Naive B cell (primary cell): ENCODE measurements around the gene TECPR2. TPM values are rescaled to one million over a fixed set of nuclear protein-coding genes. Genes with fewer than 3 reads are reported as not detected.
A peak's percentile ranks its signal among the peaks of the same experiment; 100 is the strongest.
"Not testable (repeated sequence)": the region's sequence is repeated elsewhere in the genome, so short reads cannot be mapped to it uniquely, and the experiment has no call there.

ENCODE experiments used
- ATAC-seq, 2 donors: fragments of 150-1000 bp; cut with Tn5 transposase; 2 replicates each; pipeline ENCODE4 v1.10.0; 2021; ENCODE audit warnings: low read depth in 2 of 2, mild to moderate bottlenecking in 2 of 2, moderate library complexity in 2 of 2
- DNase-seq: peaks from one replicate; pipeline ENCODE4 v3.0.0; 2022
- H3K27ac Mint-ChIP-seq, 6 donors: one replicate each; pipeline ENCODE4 v1.8.0; 2020 to 2022; ENCODE audit warnings: mild to moderate bottlenecking in 6 of 6, mixed read lengths in 6 of 6, moderate library complexity in 5 of 6, inconsistent platforms in 2 of 6
- H3K27me3 Mint-ChIP-seq, 3 donors: one replicate each; pipeline ENCODE4 v1.8.0; 2021 to 2022; ENCODE audit warnings: mixed read lengths in 3 of 3, mild to moderate bottlenecking in 1 of 3
- H3K36me3 Mint-ChIP-seq, 2 donors: one replicate each; pipeline ENCODE4 v1.8.0; 2020 to 2022; ENCODE audit warnings: mixed read lengths in 2 of 2, inconsistent platforms in 1 of 2, mild to moderate bottlenecking in 1 of 2
- H3K4me1 Mint-ChIP-seq, 3 donors: one replicate each; pipeline ENCODE4 v1.8.0; 2020 to 2022; ENCODE audit warnings: mixed read lengths in 3 of 3, inconsistent platforms in 1 of 3, mild to moderate bottlenecking in 1 of 3, moderate library complexity in 1 of 3
- H3K4me3 Mint-ChIP-seq, 8 donors: one replicate each; pipeline ENCODE4 v1.8.0; 2020 to 2022; ENCODE audit warnings: mild to moderate bottlenecking in 8 of 8, mixed read lengths in 8 of 8, moderate library complexity in 8 of 8, inconsistent platforms in 2 of 8
- H3K9me3 Mint-ChIP-seq, 7 donors: one replicate each; pipeline ENCODE4 v1.8.0; 2020 to 2022; ENCODE audit warnings: mixed read lengths in 7 of 7, mild to moderate bottlenecking in 5 of 7, inconsistent platforms in 2 of 7, moderate library complexity in 1 of 7
- polyA plus RNA-seq, 6 donors: library from polyadenylated mRNA; unstranded; fragments of 300-500 nt; fragmentation: Illumina TruSeq; gene quantifications; one replicate each; pipeline ENCODE4 v1.2.3, GENCODE V29; 2021; ENCODE audit warnings: low read depth in 6 of 6

TECPR2 gene
- polyA plus RNA-seq, 6 donors from 2014 or later, result 2.3 to 6.6 (median 3.1) TPM

DNA sequence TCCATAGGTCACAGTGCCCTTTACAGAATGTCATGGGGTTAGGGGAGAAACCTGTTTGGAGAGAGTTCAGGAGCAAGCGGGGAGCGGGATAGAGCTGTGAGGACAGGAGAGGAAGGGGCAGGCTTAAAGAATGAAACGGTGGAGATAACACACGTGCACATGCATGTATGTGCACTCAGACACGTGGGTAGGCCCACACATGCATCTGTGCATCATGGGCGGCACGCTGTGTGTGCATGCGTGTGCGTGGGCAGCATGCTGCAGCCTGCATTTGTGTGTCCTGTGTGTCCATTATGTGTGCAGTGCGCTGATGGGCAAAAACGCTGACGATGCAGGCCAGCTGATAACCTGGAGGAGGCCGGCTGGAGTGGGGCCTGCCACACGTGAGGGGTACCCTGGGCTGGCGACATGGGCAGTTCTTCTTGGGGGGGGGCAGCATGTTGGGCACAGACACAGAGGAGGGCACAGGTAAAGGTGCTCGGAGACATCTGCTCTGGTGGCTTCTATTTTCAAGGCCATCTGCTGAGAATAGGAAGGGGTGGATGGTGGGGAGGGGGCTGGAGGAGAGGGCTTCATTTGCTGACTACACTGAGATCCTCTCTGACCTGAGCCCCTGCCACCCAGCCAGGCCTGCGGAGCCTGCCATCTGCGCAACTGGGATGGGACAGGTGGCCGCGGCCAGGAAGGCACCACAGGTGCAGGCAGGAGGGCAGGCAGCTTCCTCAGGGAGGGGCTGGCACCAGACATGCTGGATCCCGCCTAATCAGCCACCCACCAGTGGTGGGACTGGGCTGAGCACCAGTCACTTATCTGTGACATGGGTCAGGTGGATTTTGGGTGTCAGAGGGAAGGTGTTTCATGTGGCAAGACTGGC is 151.4 kb downstream of the TECPR2 start:
- Mint-ChIP-seq H3K27ac (peak overlapping the region in 2 of 6 donors; percentile 37 to 77), H3K4me1 (peaks cover 17 to 24% (median 18%) of the 10 kb centered on the region in 3 donors), H3K4me3 (peak overlapping the region in 3 of 8 donors; percentile 19 to 51 (median 47)), H3K36me3 (no peaks in the 10 kb centered on the region), H3K9me3 (no peaks in the 10 kb centered on the region), H3K27me3 (peaks cover 4 to 31% (median 20%) of the 10 kb centered on the region in 3 donors)
- no peak for DNase-seq
- ATAC-seq, result no peak

- Mint-ChIP-seq H3K36me3 (no peaks in the 10 kb centered on the region), H3K9me3 (no peaks in the 10 kb centered on the region), H3K27me3 (peaks cover 4 to 31% (median 20%) of the 10 kb centered on the region in 3 donors), H3K27ac (peak overlapping the region in 2 of 6 donors; percentile 47 to 72), H3K4me3 (peak overlapping the region in 3 of 8 donors; percentile 30 to 52 (median 51)), H3K4me1 (peaks cover 16 to 24% (median 16%) of the 10 kb centered on the region in 3 donors)
- DNase-seq (no peak), ATAC-seq (no peak)
Measured at GRCh38 chr14:102514987-102515733, 152.4 kb downstream of the TECPR2 start.

DNA sequence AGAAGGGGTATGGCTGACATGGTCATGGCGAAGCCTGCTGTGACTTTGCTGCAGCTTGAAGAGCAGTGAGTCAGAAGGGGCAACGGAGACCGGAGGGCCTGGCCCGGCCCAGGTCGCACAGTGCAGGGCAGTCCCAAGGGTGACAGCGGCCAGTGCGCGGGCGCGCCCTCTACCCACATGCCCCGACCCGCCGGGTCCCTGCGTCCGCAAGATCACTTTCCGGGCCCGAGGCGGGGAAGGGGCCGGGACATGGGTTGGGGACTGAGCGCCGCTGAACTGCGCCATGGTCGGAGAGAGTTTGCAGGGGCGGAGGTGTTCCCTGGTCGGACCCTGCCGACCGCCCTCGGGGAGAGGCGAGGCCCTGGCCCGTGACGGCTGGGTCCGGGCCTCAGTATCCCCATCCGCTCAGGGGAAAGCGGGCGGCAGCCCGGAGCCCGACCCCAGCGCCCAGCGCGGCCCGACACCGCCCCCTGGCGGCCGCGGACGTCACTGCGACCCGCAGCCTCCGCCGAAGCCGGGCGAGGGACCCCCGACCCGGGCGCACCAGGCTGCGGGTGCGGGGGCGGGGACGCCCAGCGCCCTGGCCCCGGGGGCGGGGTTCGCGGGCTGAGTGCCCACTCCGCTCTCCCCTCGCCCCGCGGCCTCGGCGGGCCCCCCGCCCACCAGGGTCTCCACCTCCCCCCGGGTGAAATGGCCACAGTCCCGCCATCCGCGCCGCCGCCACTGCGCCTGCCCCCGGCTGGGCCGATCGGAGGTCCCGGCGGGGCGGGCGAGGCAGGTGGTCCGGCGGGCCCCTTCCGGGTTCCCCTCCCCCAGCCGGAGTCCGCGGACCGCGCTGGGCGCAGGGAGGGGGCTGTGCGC is 154.0 kb downstream of the TECPR2 start:
- H3K27me3 Mint-ChIP-seq, result peaks cover 4 to 31% (median 20%) of the 10 kb centered on the region in 3 donors
- H3K9me3 Mint-ChIP-seq, result no peaks in the 10 kb centered on the region
- H3K36me3 Mint-ChIP-seq, result no peaks in the 10 kb centered on the region
- H3K4me1 Mint-ChIP-seq, result peaks cover 6 to 14% (median 8%) of the 10 kb centered on the region in 3 donors
- ATAC-seq, result peak; percentile 81 to 85
- peak; percentile 65 for DNase-seq
- peak overlapping the region; percentile 83 to 91 (median 86) for H3K4me3 Mint-ChIP-seq
- peak overlapping the region in 3 of 6 donors; percentile 85 to 89 (median 85) for H3K27ac Mint-ChIP-seq

DNA sequence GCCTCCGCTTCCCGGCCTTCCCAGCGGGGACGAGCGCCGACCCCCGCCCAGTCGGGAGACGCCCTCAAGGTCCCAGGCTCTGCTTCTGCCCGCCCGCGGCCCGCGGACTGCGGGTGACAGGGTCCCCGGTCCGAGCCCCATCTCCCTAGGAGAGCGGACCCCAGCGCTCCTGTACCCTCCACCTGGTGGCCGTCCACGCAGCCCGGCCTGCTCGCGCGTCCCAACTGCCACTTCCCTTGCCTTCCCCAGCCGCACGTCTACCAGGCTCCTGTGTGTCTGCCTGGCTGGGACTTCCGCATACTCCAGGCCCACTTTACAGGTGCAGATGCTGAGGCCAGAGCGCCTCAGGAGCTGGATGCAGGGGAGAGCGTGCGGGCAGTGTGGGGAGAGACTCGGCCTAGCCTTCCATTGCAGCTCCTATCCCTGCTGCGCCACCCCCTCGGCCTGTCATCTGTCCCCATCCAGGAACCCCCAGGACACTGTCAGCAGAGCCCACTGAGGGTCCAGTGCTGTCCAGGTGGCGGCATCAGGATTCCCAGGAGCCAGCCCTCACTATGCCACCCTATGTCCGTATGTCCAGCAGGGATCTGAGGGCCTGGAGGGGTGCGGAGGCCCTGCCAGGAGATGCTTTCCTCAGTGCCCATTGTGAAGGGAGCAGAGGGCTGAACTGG is 154.8 kb downstream of the TECPR2 start:
- peaks cover 6 to 10% (median 8%) of the 10 kb centered on the region in 3 donors for H3K4me1 Mint-ChIP-seq
- DNase-seq (peak; percentile 5), ATAC-seq (peak in 1 of 2 donors; percentile 11)
- H3K36me3 Mint-ChIP-seq, result no peaks in the 10 kb centered on the region
- peak overlapping the region in 2 of 6 donors; percentile 75 to 85 for H3K27ac Mint-ChIP-seq
- H3K9me3 Mint-ChIP-seq, result no peaks in the 10 kb centered on the region
- peaks cover 4 to 31% (median 20%) of the 10 kb centered on the region in 3 donors for H3K27me3 Mint-ChIP-seq
- peak overlapping the region; percentile 37 to 90 (median 80) for H3K4me3 Mint-ChIP-seq

- Mint-ChIP-seq H3K9me3 (no peaks in the 10 kb centered on the region), H3K27me3 (peaks cover 4 to 30% (median 20%) of the 10 kb centered on the region in 3 donors), H3K36me3 (no peaks in the 10 kb centered on the region), H3K4me3 (peak overlapping the region; percentile 29 to 85 (median 59)), H3K27ac (peak overlapping the region in 2 of 6 donors; percentile 75 to 85), H3K4me1 (peaks cover 10 to 13% (median 12%) of the 10 kb centered on the region in 3 donors)
- DNase-seq, result no peak
- ATAC-seq, result no peak
Measured at GRCh38 chr14:102518063-102518648, 155.4 kb downstream of the TECPR2 start.

DNA sequence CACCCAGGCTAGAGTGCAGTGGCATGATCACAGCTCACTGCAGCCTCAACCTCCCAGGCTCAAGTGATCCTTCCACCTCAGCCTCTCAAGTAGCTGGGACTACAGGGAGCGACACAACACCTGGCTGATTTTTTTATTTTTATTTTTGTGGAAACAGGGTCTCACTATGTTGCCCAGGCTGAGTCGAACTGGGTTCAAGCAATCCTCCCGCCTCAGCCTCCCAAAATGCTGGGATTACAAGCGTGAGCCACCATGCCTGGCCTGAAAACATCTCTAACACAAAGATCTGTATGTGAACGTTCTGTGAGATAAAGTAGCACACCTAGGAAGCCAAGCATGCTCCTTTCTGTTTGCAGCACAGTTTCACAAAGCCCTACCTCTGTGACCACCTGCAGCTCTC is 157.0 kb downstream of the TECPR2 start:
- Mint-ChIP-seq H3K27me3 (peaks cover 4 to 18% (median 10%) of the 10 kb centered on the region in 3 donors), H3K4me1 (peaks cover 19 to 24% (median 22%) of the 10 kb centered on the region in 3 donors), H3K4me3 (peak overlapping the region in 2 of 8 donors; percentile 35 to 61)
- DNase-seq, ATAC-seq, H3K36me3 Mint-ChIP-seq, H3K27ac Mint-ChIP-seq, H3K9me3 Mint-ChIP-seq: not testable (repeated sequence)

DNA sequence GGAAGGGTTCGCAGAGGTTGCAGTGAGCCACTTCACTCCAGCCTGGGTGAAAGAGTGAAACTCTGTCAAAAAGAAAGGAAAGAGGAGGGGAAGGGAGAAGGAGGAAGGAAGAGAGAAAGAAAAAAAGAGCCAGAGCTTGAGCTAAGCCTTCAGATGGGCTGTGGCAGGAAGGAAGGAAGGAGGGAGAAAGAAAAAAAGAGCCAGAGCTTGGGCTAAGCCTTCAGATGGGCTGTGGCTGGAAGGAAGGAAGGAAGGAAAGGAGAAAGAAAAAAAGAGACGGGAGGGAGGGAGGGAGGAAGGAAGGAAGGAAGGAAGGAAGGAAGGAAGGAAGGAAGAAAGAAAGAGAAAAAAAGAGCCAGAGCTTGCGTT is 160.4 kb downstream of the TECPR2 start:
- H3K27ac Mint-ChIP-seq, result peak overlapping the region in 3 of 6 donors; percentile 70 to 97 (median 92)
- peaks cover 0 to 5% (median 1%) of the 10 kb centered on the region in 3 donors for H3K27me3 Mint-ChIP-seq
- DNase-seq, result no peak
- peaks cover 23 to 30% (median 29%) of the 10 kb centered on the region in 3 donors for H3K4me1 Mint-ChIP-seq
- no peak for ATAC-seq
- H3K9me3 Mint-ChIP-seq, result no peaks in the 10 kb centered on the region
- peak overlapping the region in 7 of 8 donors; percentile 75 to 90 (median 81) for H3K4me3 Mint-ChIP-seq
- no peaks in the 10 kb centered on the region for H3K36me3 Mint-ChIP-seq

DNA sequence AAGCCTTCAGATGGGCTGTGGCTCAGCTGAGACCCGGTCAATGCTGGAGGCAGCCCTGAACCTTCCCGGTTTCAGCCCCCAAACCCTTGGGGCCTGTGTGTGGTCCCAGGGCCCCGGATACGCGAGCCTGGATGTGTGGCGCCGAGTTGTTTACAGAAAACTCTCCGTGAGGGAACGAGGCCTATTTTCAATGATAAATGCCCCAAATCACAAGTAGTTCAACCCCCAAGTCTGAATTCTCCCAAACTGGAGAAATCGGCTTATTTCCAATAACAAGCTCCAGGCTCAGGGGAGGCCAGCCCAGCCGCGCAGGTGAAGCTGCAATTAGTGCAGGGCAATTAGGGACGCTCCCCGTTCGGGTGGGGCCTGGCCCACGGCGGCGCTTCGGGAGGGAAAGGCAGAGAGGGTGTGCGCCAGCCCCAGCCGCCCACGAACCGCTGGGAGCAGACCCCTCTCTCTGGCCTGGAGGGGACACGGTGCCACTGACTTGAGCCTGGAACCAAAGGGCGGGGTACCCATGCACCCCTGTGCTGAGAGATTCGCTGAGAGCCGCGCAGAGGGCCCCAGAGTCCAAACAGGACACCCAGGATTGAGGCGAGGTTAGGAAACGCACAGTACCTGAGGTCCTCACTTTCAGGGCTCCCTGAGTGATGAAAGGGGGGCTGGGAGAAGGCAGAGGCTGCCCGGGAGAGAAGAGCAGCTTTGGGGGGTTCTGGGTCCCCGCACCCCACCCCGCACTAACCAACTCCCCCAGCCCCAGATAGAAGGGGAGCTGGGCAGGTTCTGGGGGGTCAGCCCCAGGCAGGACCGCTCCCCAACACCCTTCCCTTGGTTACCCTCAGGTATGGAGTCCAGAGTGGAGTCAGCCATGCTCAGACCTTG is 161.1 kb downstream of the TECPR2 start:
- DNase-seq (no peak), ATAC-seq (no peak)
- H3K36me3 Mint-ChIP-seq, result no peaks in the 10 kb centered on the region
- H3K4me1 Mint-ChIP-seq, result peaks cover 23 to 30% (median 29%) of the 10 kb centered on the region in 3 donors
- peak overlapping the region in 3 of 6 donors; percentile 39 to 83 (median 70) for H3K27ac Mint-ChIP-seq
- peak overlapping the region in 7 of 8 donors; percentile 64 to 93 (median 81) for H3K4me3 Mint-ChIP-seq
- no peaks in the 10 kb centered on the region for H3K27me3 Mint-ChIP-seq
- no peaks in the 10 kb centered on the region for H3K9me3 Mint-ChIP-seq

DNA sequence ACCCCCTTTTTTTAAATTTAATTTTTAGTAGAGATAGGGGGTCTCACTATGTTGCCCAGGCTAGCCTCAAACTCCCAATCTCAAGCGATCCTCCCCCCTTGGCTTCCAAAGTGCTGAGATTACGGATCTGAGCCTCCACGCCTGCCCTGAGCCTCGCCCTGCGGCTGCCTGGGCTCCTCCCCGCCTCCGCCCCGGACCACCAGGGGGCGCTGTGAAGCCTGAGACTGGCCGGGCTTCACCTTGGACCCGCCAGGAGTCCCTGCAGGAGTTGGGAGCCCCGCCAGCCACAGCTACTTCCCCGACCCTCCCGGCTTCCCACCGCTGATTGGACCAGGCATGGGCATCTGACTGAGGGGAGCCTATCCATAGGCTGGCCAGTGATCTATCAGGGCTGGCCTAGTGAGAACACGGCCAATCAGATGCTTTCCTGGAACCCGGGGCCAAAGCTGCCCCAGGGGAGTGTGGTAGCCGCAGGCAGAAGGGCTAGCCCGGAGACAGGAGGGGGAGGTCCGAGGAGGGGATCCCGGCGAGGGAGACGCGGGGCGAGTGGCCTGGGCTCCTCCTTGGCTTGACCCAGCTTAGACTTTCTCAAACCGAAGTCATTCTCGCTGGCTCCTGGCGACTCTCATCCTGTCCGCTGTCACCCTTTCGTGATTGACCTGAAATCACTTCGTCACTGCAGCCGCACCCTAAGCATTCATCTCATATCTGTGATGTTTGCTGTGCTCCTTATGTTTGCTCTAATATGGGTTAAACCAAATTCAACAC is 161.9 kb downstream of the TECPR2 start:
- H3K27ac Mint-ChIP-seq, result peak overlapping the region; percentile 58 to 98 (median 81)
- DNase-seq, result peak; percentile 86
- peak overlapping the region; percentile 81 to 96 (median 92) for H3K4me3 Mint-ChIP-seq
- H3K27me3 Mint-ChIP-seq, result no peaks in the 10 kb centered on the region
- ATAC-seq, result peak; percentile 86 to 87
- no peaks in the 10 kb centered on the region for H3K36me3 Mint-ChIP-seq
- H3K4me1 Mint-ChIP-seq, result peaks cover 23 to 30% (median 30%) of the 10 kb centered on the region in 3 donors
- no peaks in the 10 kb centered on the region for H3K9me3 Mint-ChIP-seq

DNA sequence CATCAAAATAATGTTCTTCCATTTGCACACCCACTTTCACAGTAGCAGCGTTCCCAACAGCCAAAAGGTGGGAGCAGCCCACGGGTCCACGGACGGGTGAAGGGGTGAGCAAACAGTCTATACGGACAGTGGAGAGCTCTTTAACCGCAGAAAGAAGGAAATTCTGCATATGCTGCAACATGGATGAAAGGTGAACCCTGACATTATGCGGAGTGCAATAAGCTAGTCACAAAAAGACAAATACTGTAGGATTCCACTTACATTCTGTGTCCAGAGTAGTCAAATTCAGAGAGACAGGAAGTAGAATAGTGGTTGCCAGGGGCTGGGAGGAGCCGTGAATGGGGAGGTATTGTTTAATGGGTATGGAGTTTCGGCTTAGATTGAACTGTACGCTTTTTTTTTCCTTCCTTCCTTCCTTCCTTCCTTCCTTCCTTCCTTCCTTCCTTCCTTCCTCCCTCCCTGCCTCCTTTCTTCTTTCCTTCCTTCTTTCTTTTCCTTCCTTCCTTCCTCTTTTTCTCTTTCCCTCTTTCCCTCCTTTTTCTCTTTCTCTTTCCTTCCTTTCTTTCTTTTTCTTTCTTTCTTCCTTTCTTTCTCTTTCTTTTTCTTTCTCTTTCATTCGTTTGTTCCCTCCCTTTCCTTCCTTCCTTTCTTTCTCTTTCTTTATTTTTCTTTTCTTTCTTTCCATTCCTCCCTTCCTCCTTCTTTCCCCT is 162.6 kb downstream of the TECPR2 start:
- peak; percentile 44 for DNase-seq

More for the DNA sequence above, 162.6 kb downstream of the TECPR2 start:
- H3K27me3 Mint-ChIP-seq, result no peaks in the 10 kb centered on the region
- peak overlapping the region; percentile 42 to 98 (median 74) for H3K27ac Mint-ChIP-seq
- peak; percentile 46 to 50 for ATAC-seq
- H3K4me3 Mint-ChIP-seq, result peak overlapping the region; percentile 81 to 96 (median 92)
- H3K36me3 Mint-ChIP-seq, result no peaks in the 10 kb centered on the region
- peaks cover 24 to 35% (median 32%) of the 10 kb centered on the region in 3 donors for H3K4me1 Mint-ChIP-seq
- H3K9me3 Mint-ChIP-seq, result no peaks in the 10 kb centered on the region
